Measurements from ENCODE around the gene SPATA22. TPM values are rescaled to one million over a fixed set of nuclear protein-coding genes. Genes with fewer than 3 reads are reported as not detected.
"Not testable (repeated sequence)": the region's sequence is repeated elsewhere in the genome, so short reads cannot be mapped to it uniquely, and the experiment has no call there.

Gene SPATA22
- total RNA-seq, 2 donors from 2014 or later, result 13.5 TPM; not detected in 1

DNA sequence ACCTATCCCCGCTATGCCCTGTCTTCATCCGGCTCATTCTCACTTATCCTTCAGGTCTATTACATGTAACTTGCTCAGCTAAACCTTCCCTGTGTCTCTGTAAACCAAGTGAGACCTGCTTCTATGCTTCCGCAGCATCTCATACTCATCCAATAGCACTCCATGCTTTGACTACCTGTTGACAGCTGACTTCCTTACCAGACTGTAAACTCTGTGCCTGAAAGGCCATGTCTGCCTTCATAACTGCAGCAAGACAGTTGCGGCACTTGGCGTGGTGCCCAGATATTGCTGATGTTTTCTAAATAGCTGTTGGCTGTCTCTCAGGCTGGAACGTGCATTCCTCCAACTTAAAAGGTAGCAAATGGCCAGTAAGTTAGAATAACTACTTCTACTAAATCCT lies 71.6 kb downstream of the SPATA22 start:
- H3K4me1 ChIP-seq (replicated peaks), result no peaks in the 10 kb centered on the region
- TF ChIP-seq POLR2AphosphoS5 (IDR thresholded peaks at IDR 0.05) (no peak), POLR2A (IDR thresholded peaks at IDR 0.05) (no peak), CTCF (IDR thresholded peaks at IDR 0.05) (no peak)
- intact Hi-C loops (cut with DNase I), result no loop called here
- no peak for DNase-seq (ENCODE audit: low spot score)
- WGBS, result 52% methylated on average over 6 of the region's 6 CpGs
- H3K27me3 ChIP-seq (replicated peaks; ENCODE audit: insufficient read depth), result no peaks in the 10 kb centered on the region
- H3K9me3 ChIP-seq, result no peaks in the 10 kb centered on the region
- no peak overlapping the region for H3K27ac ChIP-seq
- H3K4me3 ChIP-seq, result no peak overlapping the region
- H3K36me3 ChIP-seq, result no peaks in the 10 kb centered on the region

- 81% methylated on average over 1 of the region's 1 CpG for WGBS
- intact Hi-C loops (cut with DNase I), result no loop called here
- H3K36me3 ChIP-seq, result no peaks in the 10 kb centered on the region
Observed at GRCh38 chr17:3398310-3398709, 73.3 kb downstream of the SPATA22 start, which contains the start of gene OR1E1. Gene OR1E1 (minus strand): TSS chr17:3398410. CDS start chr17:3398410, 0 bp downstream.

DNA sequence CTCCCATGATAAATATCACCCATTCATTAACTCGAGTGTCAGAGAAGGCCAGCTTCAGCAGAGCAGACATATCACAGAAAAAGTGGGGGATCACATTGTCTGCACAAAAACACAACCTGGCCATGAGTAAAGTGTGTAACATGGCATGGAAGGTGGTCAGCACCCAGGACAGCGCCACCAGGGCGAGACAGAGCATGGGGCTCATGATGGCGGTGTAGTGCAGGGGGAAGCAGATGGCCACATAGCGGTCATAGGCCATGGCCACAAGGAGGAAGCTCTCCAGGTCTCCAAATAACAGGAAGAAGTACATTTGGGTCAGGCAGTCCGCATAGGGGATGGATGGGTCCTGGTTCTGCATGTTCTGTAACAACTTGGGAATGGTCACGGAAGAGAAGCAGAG lies 73.8 kb downstream of the SPATA22 start:
- WGBS, result 50% methylated on average over 7 of the region's 7 CpGs
- H3K4me3 ChIP-seq; intact Hi-C loops (cut with DNase I); H3K36me3 ChIP-seq; H3K27ac ChIP-seq; H3K27me3 ChIP-seq (replicated peaks; ENCODE audit: insufficient read depth); H3K9me3 ChIP-seq; H3K4me1 ChIP-seq (replicated peaks); DNase-seq (ENCODE audit: low spot score): not testable (repeated sequence)

More at GRCh38 chr17:3398310-3398709, 73.3 kb downstream of the SPATA22 start, which contains the start of gene OR1E1:
- DNase-seq (ENCODE audit: low spot score), result no peak
- no peaks in the 10 kb centered on the region for H3K27me3 ChIP-seq (replicated peaks; ENCODE audit: insufficient read depth)
- H3K4me3 ChIP-seq, result no peak within 1 kb of the TSS
- H3K4me1 ChIP-seq (replicated peaks), result no peaks in the 10 kb centered on the region
- no peaks in the 10 kb centered on the region for H3K9me3 ChIP-seq
- no peak for TF ChIP-seq CTCF (IDR thresholded peaks at IDR 0.05)
- TF ChIP-seq POLR2A (IDR thresholded peaks at IDR 0.05), result no peak
- no peak for TF ChIP-seq POLR2AphosphoS5 (IDR thresholded peaks at IDR 0.05)
- no peak within 1 kb of the TSS for H3K27ac ChIP-seq

Other genes starting within 250 kb of the SPATA22 start
- 1 to 10 TPM in 1 of 2 donors, not detected in 1; 2.8 TPM for gene OR3A1, start 173.5 kb downstream of the SPATA22 start, total RNA-seq
- 1 to 10 TPM in 1 of 2 donors, not detected in 1; 7.9 TPM for gene OR3A2, start 85.5 kb downstream of the SPATA22 start, total RNA-seq
- gene OR1E1, start 73.4 kb downstream of the SPATA22 start, total RNA-seq, result not detected
- gene OR3A3, start 60.4 kb downstream of the SPATA22 start, total RNA-seq, result not detected
- not detected for gene OR1E2, start 38.0 kb downstream of the SPATA22 start, total RNA-seq
- gene ASPA, start 4.2 kb upstream of the SPATA22 start, total RNA-seq, result 1 to 10 TPM in 1 of 2 donors, under 1 TPM in 1; 0.46 to 3.5 TPM
- gene TRPV3, start 86.0 kb upstream of the SPATA22 start, total RNA-seq, result 10 to 100 TPM in 1 of 2 donors, not detected in 1; 10.5 TPM
- 10 to 100 TPM in 1 of 2 donors, 1 to 10 TPM in 1; 4.0 to 10.6 TPM for gene TRPV1, start 137.6 kb upstream of the SPATA22 start, total RNA-seq
- gene SHPK, start 164.4 kb upstream of the SPATA22 start, total RNA-seq, result 10 to 100 TPM; 13.6 to 25.5 TPM
- 10 to 100 TPM; 26.9 to 51.2 TPM for gene CTNS, start 164.9 kb upstream of the SPATA22 start, total RNA-seq
- 100 to 1,000 TPM; 171 to 270 TPM for gene TAX1BP3, start 196.8 kb upstream of the SPATA22 start, total RNA-seq
- 10 to 100 TPM; 12.7 to 31.8 TPM for gene EMC6, start 197.0 kb upstream of the SPATA22 start, total RNA-seq
- gene P2RX5, start 224.3 kb upstream of the SPATA22 start, total RNA-seq, result 1 to 10 TPM in 1 of 2 donors, not detected in 1; 6.3 TPM

All from prostate gland (tissue), 2 donors.